ENCODE results near the gene PIH1D1. TPM values are rescaled to one million over a fixed set of nuclear protein-coding genes. Genes with fewer than 3 reads are reported as not detected.
A peak's percentile ranks its signal among the peaks of the same experiment; 100 is the strongest.
"Not testable (repeated sequence)": the region's sequence is repeated elsewhere in the genome, so short reads cannot be mapped to it uniquely, and the experiment has no call there.

PIH1D1 gene
- total and polyA plus RNA-seq, 4 donors = 41.4 to 59.4 (median 47.2) TPM

- no peak for TF ChIP-seq ZBTB33 (IDR thresholded peaks at IDR 0.05)
- TF ChIP-seq RAD21 (IDR thresholded peaks at IDR 0.05) = no peak
Measured at GRCh38 chr19:49445997-49446396, 5.6 kb downstream of the PIH1D1 start (continued).

- H3K27ac ChIP-seq (ENCODE audit: low read depth in 1 of 2, low read length in 2 of 2); DNase-seq (ENCODE audit: low spot score); H3K9me3 ChIP-seq (ENCODE audit: control insufficient read depth in 4 of 4, low read length in 3 of 4); H3K36me3 ChIP-seq (ENCODE audit: control insufficient read depth in 4 of 4, insufficient read depth in 3 of 4, low read depth in 1 of 4, low read length in 3 of 4); H3K27me3 ChIP-seq (ENCODE audit: control insufficient read depth in 4 of 4, insufficient read depth in 4 of 4, low read length in 3 of 4); H3K4me1 ChIP-seq (ENCODE audit: control insufficient read depth in 4 of 4, insufficient read depth in 4 of 4, low read length in 3 of 4); H3K4me3 ChIP-seq (ENCODE audit: low read depth in 1 of 3, low read length in 3 of 3); H3K9ac ChIP-seq (ENCODE audit: low read depth in 1 of 2, low read length in 2 of 2): not testable (repeated sequence)
- WGBS = 71% methylated on average over 5 of the region's 5 CpGs
Measured at GRCh38 chr19:49444100-49444700, 7.4 kb downstream of the PIH1D1 start.

GRCh38 chr19:49443366-49444099, 8.1 kb downstream of the PIH1D1 start:
- Histone ChIP-seq H3K9ac (ENCODE audit: low read depth in 1 of 2, low read length in 2 of 2) (no peak overlapping the region), H3K4me1 (ENCODE audit: control insufficient read depth in 4 of 4, insufficient read depth in 4 of 4, low read length in 3 of 4) (peaks cover 0 to 8% (median 3%) of the 10 kb centered on the region in 4 donors), H3K9me3 (ENCODE audit: control insufficient read depth in 4 of 4, low read length in 3 of 4) (no peaks in the 10 kb centered on the region), H3K27ac (ENCODE audit: low read depth in 1 of 2, low read length in 2 of 2) (peak overlapping the region; percentile 28 to 56), H3K27me3 (ENCODE audit: control insufficient read depth in 4 of 4, insufficient read depth in 4 of 4, low read length in 3 of 4) (peaks cover 0 to 2% (median 0%) of the 10 kb centered on the region in 4 donors), H3K4me3 (ENCODE audit: low read depth in 1 of 3, low read length in 3 of 3) (peak overlapping the region; percentile 60 to 73 (median 65)), H3K36me3 (ENCODE audit: control insufficient read depth in 4 of 4, insufficient read depth in 3 of 4, low read depth in 1 of 4, low read length in 3 of 4) (peaks cover 0 to 7% (median 5%) of the 10 kb centered on the region in 4 donors)
- WGBS = under 1% methylated on average over 47 of the region's 47 CpGs
- DNase-seq (ENCODE audit: low spot score) = peak; percentile 92
- TF ChIP-seq HNF4G (IDR thresholded peaks at IDR 0.05) (no peak), ATF3 (IDR thresholded peaks at IDR 0.05) (no peak), YY1 (IDR thresholded peaks at IDR 0.05) (no peak), RAD21 (IDR thresholded peaks at IDR 0.05) (peak; percentile 72 to 74), HNF4A (conservative IDR thresholded peaks at IDR 0.05) (no peak), JUND (IDR thresholded peaks at IDR 0.05) (no peak), GABPA (IDR thresholded peaks at IDR 0.05 in 1 of 2, conservative IDR thresholded peaks at IDR 0.05 in 1 of 2) (no peak), MAX (IDR thresholded peaks at IDR 0.05) (no peak), NR2F2 (IDR thresholded peaks at IDR 0.05) (no peak), SP1 (IDR thresholded peaks at IDR 0.05) (peak; percentile 6), TAF1 (conservative IDR thresholded peaks at IDR 0.05) (no peak), EGR1 (IDR thresholded peaks at IDR 0.05; ENCODE audit: low read depth in 2 of 2) (peak; percentile 87 to 89), CTCF (IDR thresholded peaks at IDR 0.05; ENCODE audit: low read depth, low read length, missing input control) (peak; percentile 85), REST (IDR thresholded peaks at IDR 0.05) (no peak), FOXA1 (IDR thresholded peaks at IDR 0.05) (no peak), RXRA (IDR thresholded peaks at IDR 0.05) (no peak), ZBTB33 (IDR thresholded peaks at IDR 0.05) (no peak)
